HTR-8/SVneo (cell line): ENCODE data around the gene TSHZ3.

Source experiments
- DNase-seq: peaks from one replicate; pipeline ENCODE4 v3.0.0; 2011; ENCODE audit warnings: low spot score, mixed read lengths; ENCODE audit not compliant: insufficient read length
- FAIRE-seq: peaks from 2 replicates; lab custom pipeline; 2011; peaks lifted over from hg19 to GRCh38; lab: Jason Lieb, UNC

TSHZ3 gene

GRCh38 chr19:31315652-31316051 is 33.6 kb downstream of the TSHZ3 start:
- no peak for DNase-seq
- FAIRE-seq: no peak

- DNase-seq (no peak), FAIRE-seq (no peak)
Measured at GRCh38 chr19:31314849-31315629, 34.2 kb downstream of the TSHZ3 start.

- FAIRE-seq: no peak
- DNase-seq: no peak
Measured at GRCh38 chr19:31314156-31314555, 35.1 kb downstream of the TSHZ3 start.

GRCh38 chr19:31313291-31314030 is 35.8 kb downstream of the TSHZ3 start:
- FAIRE-seq (no peak), DNase-seq (no peak)

GRCh38 chr19:31312677-31313244 is 36.5 kb downstream of the TSHZ3 start:
- DNase-seq (no peak), FAIRE-seq (no peak)

- FAIRE-seq (no peak), DNase-seq (no peak)
Measured at GRCh38 chr19:31312009-31312676, 37.1 kb downstream of the TSHZ3 start.

- FAIRE-seq: no peak
- no peak for DNase-seq
Measured at GRCh38 chr19:31310432-31311133, 38.7 kb downstream of the TSHZ3 start.

GRCh38 chr19:31308781-31309180 is 40.5 kb downstream of the TSHZ3 start:
- FAIRE-seq (no peak), DNase-seq (no peak)

GRCh38 chr19:31307071-31307669 is 42.1 kb downstream of the TSHZ3 start:
- DNase-seq: no peak
- no peak for FAIRE-seq

- FAIRE-seq (no peak), DNase-seq (no peak)
Measured at GRCh38 chr19:31306006-31306753, 43.1 kb downstream of the TSHZ3 start.

- no peak for FAIRE-seq
- no peak for DNase-seq
Measured at GRCh38 chr19:31304831-31305312, 44.4 kb downstream of the TSHZ3 start.

- FAIRE-seq (no peak), DNase-seq (no peak)
Measured at GRCh38 chr19:31303262-31303815, 45.9 kb downstream of the TSHZ3 start.

GRCh38 chr19:31301306-31301980 is 47.8 kb downstream of the TSHZ3 start:
- DNase-seq (no peak), FAIRE-seq (no peak)

- FAIRE-seq: no peak
Measured at GRCh38 chr19:31300422-31300821, 48.8 kb downstream of the TSHZ3 start.

GRCh38 chr19:31299665-31300064 is 49.6 kb downstream of the TSHZ3 start:
- no peak for DNase-seq
- no peak for FAIRE-seq

More at GRCh38 chr19:31300422-31300821, 48.8 kb downstream of the TSHZ3 start:
- no peak for DNase-seq

- no peak for FAIRE-seq
- DNase-seq: no peak
Measured at GRCh38 chr19:31297991-31298390, 51.2 kb downstream of the TSHZ3 start.

- DNase-seq: no peak
Measured at GRCh38 chr19:31296741-31297390, 52.4 kb downstream of the TSHZ3 start.

More at GRCh38 chr19:31296741-31297390, 52.4 kb downstream of the TSHZ3 start:
- no peak for FAIRE-seq
